Lower leg skin (tissue), 4 donors: ENCODE measurements around the gene ABHD1. TPM values are rescaled to one million over a fixed set of nuclear protein-coding genes. Genes with fewer than 3 reads are reported as not detected.
"Not testable (repeated sequence)": the region's sequence is repeated elsewhere in the genome, so short reads cannot be mapped to it uniquely, and the experiment has no call there.

ENCODE experiments used
- DNase-seq, 2 donors: peaks; one replicate each; pipeline ENCODE4 v3.0.0-alpha.2; 2019; ENCODE audit warnings: low spot score in 2 of 2
- H3K4me3 ChIP-seq: fragments of 200-600 bp; sonication (generic); 2 replicates; pipeline ENCODE4 v1.5.1; 2017; ENCODE audit warnings: mild to moderate bottlenecking, low read depth; ENCODE audit not compliant: poor library complexity, severe bottlenecking
- POLR2A ChIP-seq, 2 donors: fragments of 450-650 bp; IDR thresholded peaks; one replicate each; pipeline ENCODE4 v1.6.1; 2016 to 2017; ENCODE audit warnings: antibody characterized with exemption in 2 of 2, mild to moderate bottlenecking in 1 of 2, moderate library complexity in 1 of 2
- WGBS, 2 donors: methylation state at CpG; one replicate each; pipeline ENCODE4 v1.1.5; 2018; 5-methylcytosine and 5-hydroxymethylcytosine counted together
- intact Hi-C: fragments of 100-400 bp; cut with DNase I; formaldehyde crosslinking; loops from one replicate; pipeline ENCODE4 v1.15.0; 2023; ENCODE audit warnings: low total_unique reads
- total RNA-seq, 4 donors: library from RNA; depleted of rRNA; stranded (reverse); fragments of >200 nt; gene quantifications; one replicate each; pipeline ENCODE4 v1.1.0, GENCODE V29; 2016
- TF ChIP-seq, protein P1 (sequence below), 3 donors: fragments of 450-650 bp; IDR thresholded peaks; one replicate each; pipeline ENCODE4 v1.5.1; 2016; ENCODE audit warnings: antibody characterized with exemption in 3 of 3, mild to moderate bottlenecking in 3 of 3, moderate library complexity in 2 of 3

Gene ABHD1
- total RNA-seq, 4 donors from 2014 or later = 0.57 to 0.94 TPM; not detected in 2

DNA sequence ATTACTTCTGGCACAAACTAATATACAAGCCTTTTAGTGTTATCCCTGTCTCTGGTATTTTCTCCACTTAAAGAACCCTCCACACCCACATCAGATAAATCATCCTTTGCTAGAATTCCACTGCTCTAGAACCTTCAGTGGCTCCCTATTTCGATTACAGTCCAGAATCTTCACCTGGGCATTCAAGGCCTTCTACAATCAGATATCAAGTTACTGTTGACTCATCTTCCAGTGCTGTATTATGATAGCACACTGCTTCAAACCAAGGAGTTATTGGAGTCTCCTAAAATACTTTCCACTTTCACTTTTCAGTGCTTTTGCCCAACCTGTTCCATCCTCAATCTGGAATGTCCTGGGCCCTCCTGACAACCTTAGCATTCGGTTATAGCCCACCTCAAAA is 8.1 kb upstream of the ABHD1 start:
- DNase-seq = no peak
- intact Hi-C loops = no loop called here
- TF ChIP-seq, protein P1, sequence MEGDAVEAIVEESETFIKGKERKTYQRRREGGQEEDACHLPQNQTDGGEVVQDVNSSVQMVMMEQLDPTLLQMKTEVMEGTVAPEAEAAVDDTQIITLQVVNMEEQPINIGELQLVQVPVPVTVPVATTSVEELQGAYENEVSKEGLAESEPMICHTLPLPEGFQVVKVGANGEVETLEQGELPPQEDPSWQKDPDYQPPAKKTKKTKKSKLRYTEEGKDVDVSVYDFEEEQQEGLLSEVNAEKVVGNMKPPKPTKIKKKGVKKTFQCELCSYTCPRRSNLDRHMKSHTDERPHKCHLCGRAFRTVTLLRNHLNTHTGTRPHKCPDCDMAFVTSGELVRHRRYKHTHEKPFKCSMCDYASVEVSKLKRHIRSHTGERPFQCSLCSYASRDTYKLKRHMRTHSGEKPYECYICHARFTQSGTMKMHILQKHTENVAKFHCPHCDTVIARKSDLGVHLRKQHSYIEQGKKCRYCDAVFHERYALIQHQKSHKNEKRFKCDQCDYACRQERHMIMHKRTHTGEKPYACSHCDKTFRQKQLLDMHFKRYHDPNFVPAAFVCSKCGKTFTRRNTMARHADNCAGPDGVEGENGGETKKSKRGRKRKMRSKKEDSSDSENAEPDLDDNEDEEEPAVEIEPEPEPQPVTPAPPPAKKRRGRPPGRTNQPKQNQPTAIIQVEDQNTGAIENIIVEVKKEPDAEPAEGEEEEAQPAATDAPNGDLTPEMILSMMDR (IDR thresholded peaks at IDR 0.05) = no peak
- TF ChIP-seq POLR2A (IDR thresholded peaks at IDR 0.05) = no peak
- no peak overlapping the region for H3K4me3 ChIP-seq
- 74 to 86% methylated on average over 2 of the region's 2 CpGs for WGBS, 2 donors

DNA sequence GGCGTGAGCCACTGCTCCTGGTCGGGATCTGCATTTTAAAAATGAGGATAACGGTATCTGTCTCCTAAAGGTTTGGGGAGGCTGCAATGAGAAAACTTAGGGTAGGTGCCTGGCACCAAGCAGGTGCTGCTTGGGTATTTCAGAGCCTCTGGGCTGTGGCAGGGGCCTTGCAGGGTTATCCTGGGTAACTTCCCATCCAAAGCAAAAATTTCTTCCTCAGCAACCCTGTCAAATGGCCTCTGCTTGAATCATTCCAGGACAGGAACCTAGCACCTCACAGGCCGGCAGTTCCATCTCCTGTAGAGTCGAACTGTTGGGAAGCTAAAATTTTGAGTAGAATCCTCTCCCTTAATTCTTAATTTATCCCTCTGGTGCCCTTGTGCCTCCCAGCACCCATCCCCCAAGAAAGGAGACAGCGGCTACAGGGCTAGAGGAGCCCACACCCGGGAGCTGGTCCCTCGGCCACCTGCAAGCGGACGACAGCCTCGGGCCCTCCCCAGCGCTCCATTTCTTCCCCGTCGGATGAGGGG is 5.6 kb upstream of the ABHD1 start:
- 31% methylated on average over 9 to 14 of the region's 14 CpGs for WGBS, 2 donors
- no peak for DNase-seq
- peak overlapping the region; percentile 16 for H3K4me3 ChIP-seq
- intact Hi-C loops = no loop called here
- TF ChIP-seq POLR2A (IDR thresholded peaks at IDR 0.05) = no peak
- TF ChIP-seq, protein P1 (IDR thresholded peaks at IDR 0.05) = no peak

DNA sequence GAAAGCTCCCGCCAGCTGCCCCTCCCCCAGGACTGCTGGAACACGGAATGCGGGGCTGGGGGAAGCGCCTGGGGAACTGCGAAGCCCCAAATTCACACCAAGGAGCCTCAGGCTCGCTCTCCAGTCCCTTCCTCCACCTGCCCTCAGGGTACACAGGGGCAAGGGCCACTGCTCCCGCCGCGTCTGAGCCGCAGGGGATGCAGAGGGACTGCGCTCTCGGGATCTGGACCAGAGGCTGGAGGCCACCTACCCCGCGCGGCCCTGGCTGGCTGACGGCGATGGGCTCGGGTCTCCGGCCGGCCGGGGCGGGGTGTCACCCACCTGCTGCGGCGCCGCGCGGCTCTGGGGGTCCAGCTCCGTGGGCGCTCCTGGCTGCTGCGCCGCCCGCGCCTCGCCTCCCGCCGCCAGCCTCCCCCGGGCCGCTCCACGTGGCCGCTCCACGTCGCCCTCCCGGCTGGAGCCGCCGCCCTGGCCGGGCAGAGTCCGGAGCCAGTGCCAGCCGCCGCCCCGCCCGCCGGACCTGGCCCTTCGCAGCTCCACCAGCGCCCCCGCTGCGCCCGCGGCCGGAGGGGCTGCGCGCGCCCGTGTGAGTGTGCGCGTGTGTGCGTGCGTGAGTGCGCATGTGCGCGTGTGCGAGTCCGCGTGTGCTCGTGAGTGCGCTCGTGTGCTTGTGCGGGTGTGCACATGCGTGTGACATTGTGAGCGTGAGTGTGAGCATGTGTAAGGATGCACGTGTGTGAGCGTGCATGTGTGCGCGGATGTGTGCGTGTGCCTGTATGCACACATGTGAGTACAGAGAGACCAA is 4.9 kb upstream of the ABHD1 start, which contains the start of gene CGREF1:
Gene CGREF1 (minus strand): TSS at position 604 of the 805 bp plus-strand sequence. CDS start 14,762 bp downstream, outside the sequence.
- 2 to 4% methylated on average over 42 to 49 of the region's 84 CpGs for WGBS, 2 donors
- no peak for TF ChIP-seq POLR2A (IDR thresholded peaks at IDR 0.05)
- TF ChIP-seq, protein P1 (IDR thresholded peaks at IDR 0.05) = no peak
- peak within 1 kb of the TSS; percentile 16 for H3K4me3 ChIP-seq
- no peak for DNase-seq
- intact Hi-C loops = no loop called here

DNA sequence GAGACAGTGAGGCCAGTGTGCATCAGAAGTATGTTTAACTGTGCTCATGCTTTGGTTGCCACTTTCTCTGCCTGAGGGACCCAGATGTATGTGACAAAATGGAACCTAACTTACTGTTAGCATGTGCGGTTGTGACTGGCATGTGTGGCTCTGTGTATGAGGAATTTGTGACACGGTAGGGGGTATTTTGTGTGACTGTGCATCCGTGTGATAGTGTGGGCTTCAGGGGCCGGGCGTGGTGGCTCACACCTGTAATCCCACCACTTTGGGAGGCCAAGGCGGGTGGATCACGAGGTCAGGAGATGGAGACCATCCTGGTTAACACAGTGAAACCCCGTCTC is 4.3 kb upstream of the ABHD1 start:
- H3K4me3 ChIP-seq, DNase-seq, intact Hi-C loops: not testable (repeated sequence)
- 75 to 82% methylated on average over 8 of the region's 8 CpGs for WGBS, 2 donors

DNA sequence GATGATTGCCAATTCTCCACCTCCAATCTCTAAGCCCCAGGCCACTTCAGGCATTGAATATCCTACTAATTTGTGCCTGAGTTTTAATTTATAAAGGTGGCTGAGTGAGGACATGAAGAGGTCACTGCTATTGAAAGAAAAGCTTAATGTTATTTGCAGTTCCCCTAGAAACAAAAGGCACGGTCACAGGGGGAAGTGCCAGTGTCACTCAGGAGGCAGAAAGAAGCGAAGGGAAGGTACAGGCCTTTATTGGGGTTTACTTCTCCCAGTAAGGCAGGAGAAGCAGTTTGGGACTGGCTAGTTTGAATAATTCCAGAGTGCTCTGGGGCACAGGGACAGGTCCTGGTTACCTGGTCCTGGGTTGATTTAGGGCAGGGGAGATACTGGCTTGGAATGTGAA is 1.7 kb upstream of the ABHD1 start:
- WGBS, 2 donors = 85 to 92% methylated on average over 2 of the region's 2 CpGs
- intact Hi-C loops = no loop called here

DNA sequence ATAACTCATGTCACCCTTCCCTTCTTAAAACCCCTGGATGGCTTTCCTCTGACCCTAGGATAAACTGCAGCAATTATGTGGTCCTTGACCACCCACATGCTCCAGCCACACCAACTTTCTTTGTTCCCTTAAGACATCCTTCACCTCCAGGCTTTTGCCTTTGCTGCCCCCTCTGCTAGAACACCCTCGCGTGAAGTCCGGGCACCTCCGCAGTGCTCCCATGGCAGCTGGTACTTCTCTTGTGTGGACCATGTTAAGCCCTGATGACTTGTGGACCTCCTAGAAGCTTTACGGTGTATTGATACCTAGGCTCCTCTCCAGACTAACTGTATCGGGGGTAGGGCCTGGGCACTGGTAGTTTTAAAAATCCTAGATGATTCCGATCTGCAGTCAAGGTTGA is 824 bp upstream of the ABHD1 start:
- DNase-seq = no peak
- WGBS, 2 donors = 90 to 94% methylated on average over 7 of the region's 7 CpGs
- TF ChIP-seq, protein P1 (IDR thresholded peaks at IDR 0.05) = no peak
- no peak for TF ChIP-seq POLR2A (IDR thresholded peaks at IDR 0.05)
- intact Hi-C loops = no loop called here
- no peak overlapping the region for H3K4me3 ChIP-seq

More for the DNA sequence above, 1.7 kb upstream of the ABHD1 start:
- no peak overlapping the region for H3K4me3 ChIP-seq
- TF ChIP-seq, protein P1 (IDR thresholded peaks at IDR 0.05) = no peak
- TF ChIP-seq POLR2A (IDR thresholded peaks at IDR 0.05) = no peak
- DNase-seq = no peak
